OCI-LY7 (cell line): Measurements from ENCODE around the gene SIGLEC5. TPM values are rescaled to one million over a fixed set of nuclear protein-coding genes. Genes with fewer than 3 reads are reported as not detected.

Experiments used
- small RNA-seq: library from RNA; depleted of rRNA; stranded (forward); fragments of <200 nt; gene quantifications from one replicate; pipeline ENCODE3, GENCODE V24; 2014
- total RNA-seq, 2 experiments: library from RNA; depleted of rRNA in 1 of 2; stranded (reverse); fragments of >200 nt in 1 of 2; shearing (Covaris generic) in 1 of 2; gene quantifications; 2 replicates each; pipeline ENCODE4 v1.2.3, GENCODE V29; 2014 to 2022

SIGLEC5 gene
- total RNA-seq, 2 experiments from 2014 or later, result not detected

Small RNAs within 50 kb of the gene (small RNA-seq; reads per million reads assigned to genes)
- not detected for gene AC018755.2

Other genes starting within 250 kb of the SIGLEC5 start
- not detected in 2 replicates for gene LIM2, start 242.4 kb downstream of the SIGLEC5 start, total RNA-seq (2014; rRNA removed; shearing (Covaris generic))
- not detected in 2 replicates for gene LIM2, start 242.4 kb downstream of the SIGLEC5 start, total RNA-seq (2022)
- gene C19orf84, start 239.8 kb downstream of the SIGLEC5 start, total RNA-seq (2014; rRNA removed; shearing (Covaris generic)), result not detected in 2 replicates
- not detected in 2 replicates for gene C19orf84, start 239.8 kb downstream of the SIGLEC5 start, total RNA-seq (2022)
- 20.7 and 25.2 TPM in 2 replicates for gene SIGLEC10, start 212.8 kb downstream of the SIGLEC5 start, total RNA-seq (2014; rRNA removed; shearing (Covaris generic))
- 23.3 and 26.6 TPM in 2 replicates for gene SIGLEC10, start 212.8 kb downstream of the SIGLEC5 start, total RNA-seq (2022)
- not detected in 2 replicates for gene SIGLEC8, start 171.9 kb downstream of the SIGLEC5 start, total RNA-seq (2014; rRNA removed; shearing (Covaris generic))
- gene SIGLEC8, start 171.9 kb downstream of the SIGLEC5 start, total RNA-seq (2022), result not detected in 2 replicates
- gene CEACAM18, start 151.9 kb downstream of the SIGLEC5 start, total RNA-seq (2014; rRNA removed; shearing (Covaris generic)), result not detected in 2 replicates
- gene CEACAM18, start 151.9 kb downstream of the SIGLEC5 start, total RNA-seq (2022), result not detected in 2 replicates
- gene SIGLEC12, start 128.6 kb downstream of the SIGLEC5 start, total RNA-seq (2014; rRNA removed; shearing (Covaris generic)), result not detected in 2 replicates
- gene SIGLEC12, start 128.6 kb downstream of the SIGLEC5 start, total RNA-seq (2022), result not detected in 2 replicates
- gene SIGLEC6, start 98.7 kb downstream of the SIGLEC5 start, total RNA-seq (2014; rRNA removed; shearing (Covaris generic)), result not detected in 2 replicates
- not detected in 2 replicates for gene SIGLEC6, start 98.7 kb downstream of the SIGLEC5 start, total RNA-seq (2022)
- 3.5 and 4.7 TPM in 2 replicates for gene ZNF175, start 59.1 kb downstream of the SIGLEC5 start, total RNA-seq (2014; rRNA removed; shearing (Covaris generic))
- gene ZNF175, start 59.1 kb downstream of the SIGLEC5 start, total RNA-seq (2022), result 10.4 and 13.4 TPM in 2 replicates
- not detected in 2 replicates for gene SIGLEC14, start 16.4 kb upstream of the SIGLEC5 start, total RNA-seq (2014; rRNA removed; shearing (Covaris generic))
- gene SIGLEC14, start 16.4 kb upstream of the SIGLEC5 start, total RNA-seq (2022), result not detected in 2 replicates
- 5.9 and 12.5 TPM in 2 replicates for gene SPACA6, start 62.9 kb upstream of the SIGLEC5 start, total RNA-seq (2014; rRNA removed; shearing (Covaris generic))
- gene SPACA6, start 62.9 kb upstream of the SIGLEC5 start, total RNA-seq (2022), result 2.5 and 5.1 TPM in 2 replicates
- not detected in 2 replicates for gene HAS1, start 93.6 kb upstream of the SIGLEC5 start, total RNA-seq (2014; rRNA removed; shearing (Covaris generic))
- gene HAS1, start 93.6 kb upstream of the SIGLEC5 start, total RNA-seq (2022), result not detected in 2 replicates
- not detected in 2 replicates for gene FPR1, start 121.5 kb upstream of the SIGLEC5 start, total RNA-seq (2014; rRNA removed; shearing (Covaris generic))
- gene FPR1, start 121.5 kb upstream of the SIGLEC5 start, total RNA-seq (2022), result not detected in 2 replicates
- not detected in 2 replicates for gene FPR2, start 130.8 kb upstream of the SIGLEC5 start, total RNA-seq (2014; rRNA removed; shearing (Covaris generic))
- not detected in 2 replicates for gene FPR2, start 130.8 kb upstream of the SIGLEC5 start, total RNA-seq (2022)
- not detected in 2 replicates for gene FPR3, start 164.8 kb upstream of the SIGLEC5 start, total RNA-seq (2014; rRNA removed; shearing (Covaris generic))
- not detected in 2 replicates for gene FPR3, start 164.8 kb upstream of the SIGLEC5 start, total RNA-seq (2022)